ENCODE measurements around the gene SLC6A18. TPM values are rescaled to one million over a fixed set of nuclear protein-coding genes. Genes with fewer than 3 reads are reported as not detected.

Gene SLC6A18
- total and polyA plus RNA-seq, 7 donors: not detected

- Histone ChIP-seq H3K4me1 (no peaks in the 10 kb centered on the region), H3K36me3 (ENCODE audit: insufficient read depth in 1 of 2, low read depth in 1 of 2) (no peaks in the 10 kb centered on the region), H3K9me3 (peaks cover 12% of the 10 kb centered on the region), H3K27ac (no peak overlapping the region), H3K27me3 (ENCODE audit: insufficient read depth in 3 of 3, low read length in 2 of 3) (peaks cover 0 to 16% (median 3%) of the 10 kb centered on the region in 3 donors), H3K4me3 (no peak overlapping the region)
- 76 to 86% (median 85%) methylated on average over 25 of the region's 25 CpGs for WGBS, 3 donors
- no peak for ATAC-seq
- intact Hi-C loops (cut with DNase I): no loop called here
- no peak for TF ChIP-seq CTCF (IDR thresholded peaks at IDR 0.05)
- no peak for DNase-seq
Observed at GRCh38 chr5:1232780-1233179, 7.6 kb downstream of the SLC6A18 start.

- Histone ChIP-seq H3K27me3 (ENCODE audit: insufficient read depth in 3 of 3, low read length in 2 of 3) (peaks cover 0 to 7% (median 3%) of the 10 kb centered on the region in 3 donors), H3K4me3 (no peak overlapping the region), H3K27ac (no peak overlapping the region), H3K36me3 (ENCODE audit: insufficient read depth in 1 of 2, low read depth in 1 of 2) (no peaks in the 10 kb centered on the region), H3K4me1 (no peaks in the 10 kb centered on the region), H3K9me3 (peaks cover 12% of the 10 kb centered on the region)
- ATAC-seq (no peak), DNase-seq (no peak)
- no peak for TF ChIP-seq CTCF (IDR thresholded peaks at IDR 0.05)
- intact Hi-C loops (cut with DNase I): no loop called here
- WGBS, 3 donors: 63 to 69% (median 67%) methylated on average over 8 of the region's 8 CpGs
Observed at GRCh38 chr5:1235379-1235778, 10.2 kb downstream of the SLC6A18 start.

GRCh38 chr5:1235838-1236237, 10.7 kb downstream of the SLC6A18 start:
- H3K4me3 ChIP-seq: no peak overlapping the region
- intact Hi-C loops (cut with DNase I): no loop called here
- ATAC-seq (no peak), DNase-seq (no peak)
- no peak for TF ChIP-seq CTCF (IDR thresholded peaks at IDR 0.05)
- H3K9me3 ChIP-seq: peaks cover 12% of the 10 kb centered on the region
- H3K36me3 ChIP-seq (ENCODE audit: insufficient read depth in 1 of 2, low read depth in 1 of 2): no peaks in the 10 kb centered on the region
- no peak overlapping the region for H3K27ac ChIP-seq
- H3K27me3 ChIP-seq (ENCODE audit: insufficient read depth in 3 of 3, low read length in 2 of 3): peaks cover 0 to 7% (median 3%) of the 10 kb centered on the region in 3 donors
- WGBS, 3 donors: 94 to 100% (median 100%) methylated on average over 1 of the region's 1 CpG
- H3K4me1 ChIP-seq: no peaks in the 10 kb centered on the region

GRCh38 chr5:1239505-1240251, 14.5 kb downstream of the SLC6A18 start:
- Histone ChIP-seq H3K27me3 (ENCODE audit: insufficient read depth in 3 of 3, low read length in 2 of 3) (peaks cover 0 to 13% (median 3%) of the 10 kb centered on the region in 3 donors), H3K4me3 (no peak overlapping the region), H3K9me3 (peaks cover 12% of the 10 kb centered on the region), H3K36me3 (ENCODE audit: insufficient read depth in 1 of 2, low read depth in 1 of 2) (no peaks in the 10 kb centered on the region), H3K27ac (no peak overlapping the region), H3K4me1 (no peaks in the 10 kb centered on the region)
- ATAC-seq (no peak), DNase-seq (no peak)
- no peak for TF ChIP-seq CTCF (IDR thresholded peaks at IDR 0.05)
- 55 to 61% (median 59%) methylated on average over 22 of the region's 22 CpGs for WGBS, 3 donors
- intact Hi-C loops (cut with DNase I): no loop called here
